IMR-90 (cell line): ENCODE results near the gene DSCAM. TPM values are rescaled to one million over a fixed set of nuclear protein-coding genes. Genes with fewer than 3 reads are reported as not detected.

Source experiments
- ATAC-seq: fragments of 200-7000 bp; cut with Tn5 transposase; 2 replicates; pipeline ENCODE4 v1.9.1; 2020; ENCODE audit warnings: low read depth, mild to moderate bottlenecking, moderate library complexity
- BruUV-seq: library from RNA; stranded (reverse); fragments of 400-500 nt; replicated peaks from 2 replicates; lab custom pipeline; 2021; lab: Mats Ljungman, UMichigan
- CTCF ChIA-PET: fragments of 300-600 bp; formaldehyde crosslinking; extraction: SDS; loops from one replicate; lab custom pipeline; 2021; ENCODE audit warnings: antibody characterized with exemption; lab: Yijun Ruan, JAX
- POLR2A ChIA-PET: fragments of 300-600 bp; sonication (Branson Sonifier 250); formaldehyde crosslinking; loops from one replicate; lab custom pipeline; 2022; ENCODE audit warnings: antibody characterized with exemption; ENCODE audit not compliant: unreplicated experiment; lab: Charles Lee
- DNase-seq: peaks from one replicate; pipeline ENCODE4 v3.0.0; 2013
- H2AFZ ChIP-seq: replicated peaks from 2 replicates; pipeline ENCODE3; 2013; ENCODE audit warnings: low read length, mild to moderate bottlenecking; ENCODE audit not compliant: poor library complexity
- H2AK5ac ChIP-seq: 2 replicates; pipeline ENCODE4 v1.6.1; 2013; ENCODE audit warnings: low read depth, low read length, inconsistent platforms
- H2AK9ac ChIP-seq: replicated peaks from 2 replicates; pipeline ENCODE3; 2013; ENCODE audit warnings: mild to moderate bottlenecking, low read depth, low read length, moderate library complexity; ENCODE audit not compliant: poor library complexity
- H2BK120ac ChIP-seq: 2 replicates; pipeline ENCODE4 v1.6.1; 2013; ENCODE audit warnings: low read depth, low read length, inconsistent platforms
- H2BK15ac ChIP-seq: 3 replicates; pipeline ENCODE4 v1.6.1; 2013; ENCODE audit warnings: low read depth, low read length, inconsistent platforms
- H2BK20ac ChIP-seq: 2 replicates; pipeline ENCODE4 v1.6.1; 2013; ENCODE audit warnings: low read depth, mild to moderate bottlenecking, inconsistent platforms, low read length, moderate library complexity
- H2BK5ac ChIP-seq: 2 replicates; pipeline ENCODE4 v1.6.1; 2013; ENCODE audit warnings: mild to moderate bottlenecking, low read depth, low read length, inconsistent platforms; ENCODE audit not compliant: poor library complexity, severe bottlenecking
- H3K14ac ChIP-seq: replicated peaks from 2 replicates; pipeline ENCODE4 v1.6.1; 2013; ENCODE audit warnings: low read depth, low read length, inconsistent platforms
- H3K18ac ChIP-seq: 2 replicates; pipeline ENCODE4 v1.6.1; 2013; ENCODE audit warnings: low read depth, low read length, control low read depth
- H3K23ac ChIP-seq: 2 replicates; pipeline ENCODE4 v1.6.1; 2013; ENCODE audit warnings: low read depth, low read length, inconsistent platforms
- H3K27ac ChIP-seq: 2 replicates; pipeline ENCODE4 v1.5.1; 2013; ENCODE audit warnings: mild to moderate bottlenecking, control low read depth, low read length; ENCODE audit not compliant: insufficient read depth
- H3K27me3 ChIP-seq: 2 replicates; pipeline ENCODE4 v1.6.1; 2013; ENCODE audit warnings: low read length; ENCODE audit not compliant: control insufficient read depth, insufficient read depth
- H3K36me3 ChIP-seq: 2 replicates; pipeline ENCODE4 v1.6.1; 2013; ENCODE audit warnings: low read length, mixed read lengths; ENCODE audit not compliant: control insufficient read depth, insufficient read depth
- H3K4ac ChIP-seq: 2 replicates; pipeline ENCODE4 v1.6.1; 2013; ENCODE audit warnings: low read depth, low read length, inconsistent platforms
- H3K4me1 ChIP-seq: 2 replicates; pipeline ENCODE4 v1.6.1; 2013; ENCODE audit warnings: low read length, mixed read lengths; ENCODE audit not compliant: control insufficient read depth, insufficient read depth
- H3K4me2 ChIP-seq: 2 replicates; pipeline ENCODE4 v1.6.1; 2013; ENCODE audit warnings: low read depth, mild to moderate bottlenecking, control low read depth, low read length, moderate library complexity
- H3K4me3 ChIP-seq: 2 replicates; pipeline ENCODE4 v1.5.1; 2013; ENCODE audit warnings: low read depth, mild to moderate bottlenecking, control low read depth, low read length, moderate library complexity; ENCODE audit not compliant: insufficient read depth
- H3K56ac ChIP-seq: 2 replicates; pipeline ENCODE4 v1.6.1; 2013; ENCODE audit warnings: low read length, inconsistent platforms; ENCODE audit not compliant: insufficient read depth; ENCODE audit errors: extremely low read depth
- H3K79me1 ChIP-seq, 2 experiments: 2 replicates each; pipeline ENCODE4 v1.6.1; 2013; ENCODE audit warnings: low read length in 2 of 2, inconsistent platforms in 1 of 2, low read depth in 1 of 2
- H3K9ac ChIP-seq: 2 replicates; pipeline ENCODE4 v1.6.1; 2013; ENCODE audit warnings: low read depth, low read length, control low read depth
- H3K9me1 ChIP-seq: 2 replicates; pipeline ENCODE4 v1.6.1; 2013; ENCODE audit warnings: low read length, inconsistent platforms; ENCODE audit not compliant: insufficient read depth
- H3K9me3 ChIP-seq: 2 replicates; pipeline ENCODE4 v1.6.1; 2013; ENCODE audit warnings: low read length; ENCODE audit not compliant: control insufficient read depth, insufficient read depth
- H4K20me1 ChIP-seq: 2 replicates; pipeline ENCODE4 v1.6.1; 2013; ENCODE audit warnings: low read length, inconsistent platforms; ENCODE audit not compliant: insufficient read depth
- H4K5ac ChIP-seq: 2 replicates; pipeline ENCODE4 v1.6.1; 2013; ENCODE audit warnings: mild to moderate bottlenecking, low read depth, low read length, control low read depth
- H4K8ac ChIP-seq, 2 experiments: 2 replicates each; pipeline ENCODE4 v1.6.1; 2013; ENCODE audit warnings: low read depth in 2 of 2, low read length in 2 of 2, control low read depth in 1 of 2, inconsistent platforms in 1 of 2
- H4K91ac ChIP-seq: 2 replicates; pipeline ENCODE4 v1.6.1; 2013; ENCODE audit warnings: low read depth, low read length, inconsistent platforms; ENCODE audit not compliant: insufficient read depth
- CEBPB ChIP-seq: IDR thresholded peaks from 2 replicates; pipeline ENCODE4 v1.6.1; 2012; ENCODE audit warnings: low read depth, low read length, improper control_type of control experiment
- CTCF ChIP-seq: conservative IDR thresholded peaks from 2 replicates; pipeline ENCODE4 v1.5.1; 2012; ENCODE audit warnings: mild to moderate bottlenecking, low read depth, low read length, improper control_type of control experiment
- MAZ ChIP-seq: IDR thresholded peaks from 2 replicates; pipeline ENCODE4 v1.6.1; 2012; ENCODE audit warnings: low read depth, mild to moderate bottlenecking, low read length, improper control_type of control experiment, moderate library complexity, borderline replicate concordance
- MXI1 ChIP-seq: IDR thresholded peaks from 2 replicates; pipeline ENCODE4 v1.6.1; 2012; ENCODE audit warnings: low read depth, mild to moderate bottlenecking, low read length, moderate library complexity, borderline replicate concordance
- NFE2L2 ChIP-seq: fragments of 150-350 bp; IDR thresholded peaks from 2 replicates; pipeline ENCODE4 v1.6.1; 2016; ENCODE audit warnings: low read depth, mild to moderate bottlenecking, low read length
- RCOR1 ChIP-seq: IDR thresholded peaks from 2 replicates; pipeline ENCODE4 v1.6.1; 2012; ENCODE audit warnings: mild to moderate bottlenecking, low read length, improper control_type of control experiment; ENCODE audit not compliant: insufficient replicate concordance
- RFX5 ChIP-seq: IDR thresholded peaks from 2 replicates; pipeline ENCODE4 v1.8.0; 2012; ENCODE audit warnings: low read depth, mild to moderate bottlenecking, low read length, moderate library complexity
- SMC3 ChIP-seq: fragments of 150-350 bp; IDR thresholded peaks from 2 replicates; pipeline ENCODE4 v1.6.1; 2016; ENCODE audit warnings: low read depth, mild to moderate bottlenecking, antibody characterized with exemption, low read length, moderate library complexity
- USF2 ChIP-seq: fragments of 150-350 bp; IDR thresholded peaks from 2 replicates; pipeline ENCODE4 v1.6.1; 2017; ENCODE audit warnings: mild to moderate bottlenecking, antibody characterized with exemption, low read length, low read depth
- WGBS, 2 experiments: methylation state at CpG; one replicate each; pipeline versions ENCODE4 v1.1.5 to v1.1.7; 2013; ENCODE audit warnings: missing lambda C conversion rate in 2 of 2; ENCODE audit not compliant: insufficient read length in 1 of 2; ENCODE audit errors: extremely low coverage in 2 of 2; 5-methylcytosine and 5-hydroxymethylcytosine counted together
- dilution Hi-C: fragments of 300-500 bp; cut with HindIII; formaldehyde crosslinking; loops from one replicate; pipeline ENCODE4 v1.14.3; 2018; ENCODE audit warnings: low sequenced_read_pairs; ENCODE audit not compliant: unreplicated experiment
- in situ Hi-C: fragments of 300-500 bp; cut with MboI; formaldehyde crosslinking; loops from 3 replicates; pipeline ENCODE4 v1.14.3; 2019; ENCODE audit warnings: low sequenced_read_pairs, inconsistent platforms, mixed read lengths
- intact Hi-C: fragments of 100-400 bp; cut with micrococcal nuclease; formaldehyde crosslinking; loops from 2 replicates; pipeline ENCODE4 v1.10.0; 2022
- polyA plus RNA-seq, 3 experiments: library from polyadenylated mRNA; depleted of rRNA; stranded (reverse); fragments of >200 nt; gene quantifications; 2 replicates each; pipeline ENCODE4 v1.2.3, GENCODE V29; 2012; ENCODE audit warnings: low replicate concordance in 1 of 3
- total RNA-seq: library from RNA; depleted of rRNA; stranded (reverse); fragments of >200 nt; gene quantifications from 2 replicates; pipeline ENCODE4 v1.2.3, GENCODE V29; 2012

DSCAM gene
- total and polyA plus RNA-seq, 2 of the 4 experiments (the other 2 are of a cell fraction) = under 0.01 to 0.02 TPM

GRCh38 chr21:40647706-40648105 is 199.3 kb downstream of the DSCAM start:
- Histone ChIP-seq H3K4ac (no peak overlapping the region), H2BK5ac (no peak overlapping the region), H3K9me3 (peaks cover 23% of the 10 kb centered on the region), H2AK9ac (no peak overlapping the region), H2AK5ac (no peak overlapping the region), H4K20me1 (no peaks in the 10 kb centered on the region), H3K27ac (no peak overlapping the region), H3K4me3 (no peak overlapping the region), H3K23ac (no peak overlapping the region), H2BK120ac (no peak overlapping the region), H4K91ac (no peak overlapping the region), H3K79me1 (no peaks in the 10 kb centered on the region), H2BK20ac (no peak overlapping the region), H3K9me1 (no peaks in the 10 kb centered on the region), H3K4me2 (no peak overlapping the region), H2AFZ (no peak overlapping the region), H3K18ac (no peak overlapping the region), H3K36me3 (no peaks in the 10 kb centered on the region), H2BK15ac (no peak overlapping the region), H4K8ac (no peak overlapping the region), H4K5ac (no peak overlapping the region), H3K9ac (no peak overlapping the region), H3K14ac (no peak overlapping the region), H3K4me1 (no peaks in the 10 kb centered on the region), H3K56ac (no peak overlapping the region), H3K27me3 (no peaks in the 10 kb centered on the region)
- DNase-seq = no peak
- TF ChIP-seq NFE2L2 (no peak), MXI1 (no peak), MAZ (no peak), CEBPB (no peak), RFX5 (no peak), SMC3 (no peak), USF2 (no peak), RCOR1 (no peak), CTCF (no peak)
- CTCF ChIA-PET = no interaction called here
- intact Hi-C loops = no loop called here
- in situ Hi-C loops = no loop called here
- ATAC-seq = no peak
- POLR2A ChIA-PET = no interaction called here
- BruUV-seq = no TSS peak
- WGBS, 2 experiments = 13% methylated on average over 1 of the region's 2 CpGs; no CpG with 5 or more reads in 1 of the 2 experiments
- dilution Hi-C loops = no loop called here
